ENCODE measurements around the gene EIF2D.
"Not testable (repeated sequence)": the region's sequence is repeated elsewhere in the genome, so short reads cannot be mapped to it uniquely, and the experiment has no call there.

The EIF2D gene, protein sequence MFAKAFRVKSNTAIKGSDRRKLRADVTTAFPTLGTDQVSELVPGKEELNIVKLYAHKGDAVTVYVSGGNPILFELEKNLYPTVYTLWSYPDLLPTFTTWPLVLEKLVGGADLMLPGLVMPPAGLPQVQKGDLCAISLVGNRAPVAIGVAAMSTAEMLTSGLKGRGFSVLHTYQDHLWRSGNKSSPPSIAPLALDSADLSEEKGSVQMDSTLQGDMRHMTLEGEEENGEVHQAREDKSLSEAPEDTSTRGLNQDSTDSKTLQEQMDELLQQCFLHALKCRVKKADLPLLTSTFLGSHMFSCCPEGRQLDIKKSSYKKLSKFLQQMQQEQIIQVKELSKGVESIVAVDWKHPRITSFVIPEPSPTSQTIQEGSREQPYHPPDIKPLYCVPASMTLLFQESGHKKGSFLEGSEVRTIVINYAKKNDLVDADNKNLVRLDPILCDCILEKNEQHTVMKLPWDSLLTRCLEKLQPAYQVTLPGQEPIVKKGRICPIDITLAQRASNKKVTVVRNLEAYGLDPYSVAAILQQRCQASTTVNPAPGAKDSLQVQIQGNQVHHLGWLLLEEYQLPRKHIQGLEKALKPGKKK

DNA sequence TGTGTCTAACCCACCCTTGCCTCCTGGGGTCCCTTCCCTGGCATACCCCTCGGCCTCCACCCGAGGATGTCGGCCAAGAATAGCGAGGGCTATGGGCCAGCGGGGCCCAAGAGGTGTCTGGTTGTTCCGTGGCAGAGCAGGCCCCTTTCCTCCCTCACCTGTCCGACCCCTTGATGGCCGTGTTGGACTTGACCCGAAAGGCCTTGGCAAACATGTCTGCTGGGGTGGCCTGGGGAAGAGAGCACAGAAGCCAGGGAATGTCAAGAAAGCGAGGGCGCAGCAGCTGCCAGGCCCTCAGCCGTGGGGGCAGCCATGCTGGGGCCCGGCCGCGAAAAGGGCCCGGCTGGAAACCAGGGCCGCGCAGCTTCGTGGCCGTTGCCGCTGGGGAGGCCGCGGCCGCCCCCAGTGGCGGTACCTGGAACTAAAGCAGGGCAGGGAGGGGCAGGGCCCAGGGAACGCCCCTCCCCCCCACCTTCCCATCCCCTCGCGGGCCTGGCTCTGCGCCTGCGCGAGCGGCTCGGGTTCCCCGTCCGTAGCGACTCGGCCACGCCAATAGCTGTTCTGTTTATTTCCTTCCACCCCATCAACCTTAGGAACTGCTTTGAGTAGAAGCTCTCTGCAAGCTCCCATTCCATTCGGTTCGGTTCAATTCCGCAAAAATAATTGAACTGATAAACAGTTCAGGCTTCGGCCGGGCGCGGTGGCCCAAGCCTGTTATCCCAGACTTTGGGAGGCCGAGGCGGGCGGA is at the start of gene EIF2D:
Gene EIF2D (minus strand): TSS at position 337 of the 748 bp plus-strand sequence. CDS start 123 bp downstream, at position 214.
- DNase-seq, result peak; percentile 97

DNA sequence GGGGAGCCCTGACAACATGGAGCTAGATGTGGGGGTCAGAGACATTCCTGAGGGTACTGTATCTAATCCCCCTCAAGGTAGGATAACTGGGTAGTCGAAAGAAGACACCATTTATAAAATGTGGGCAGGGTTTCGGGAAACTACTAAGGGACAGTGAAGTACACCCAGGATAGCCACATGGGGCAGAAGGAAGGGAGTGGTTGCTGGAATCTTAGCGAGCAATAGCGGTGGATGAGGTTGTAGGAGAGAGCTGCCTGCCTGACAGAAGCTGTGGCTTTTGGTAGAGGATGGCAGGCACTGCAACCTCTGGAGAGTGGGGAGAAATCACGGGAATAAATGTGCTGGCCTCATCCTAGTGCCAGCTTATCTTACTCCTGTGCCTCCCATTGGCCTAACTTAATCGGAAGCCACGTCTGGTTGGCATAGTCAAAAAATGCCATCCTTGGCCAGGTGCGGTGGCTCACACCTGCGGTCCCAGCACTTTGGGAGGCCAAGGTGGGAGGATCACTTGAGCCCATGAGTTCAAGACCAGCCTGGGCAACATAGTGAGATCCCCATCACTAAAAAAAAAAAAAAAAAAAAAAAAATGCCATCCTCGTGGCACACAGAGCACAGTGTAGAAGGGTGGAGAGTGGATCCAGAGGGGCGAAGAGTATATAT is 49.0 kb upstream of the EIF2D start:
- DNase-seq, result no peak

DNA sequence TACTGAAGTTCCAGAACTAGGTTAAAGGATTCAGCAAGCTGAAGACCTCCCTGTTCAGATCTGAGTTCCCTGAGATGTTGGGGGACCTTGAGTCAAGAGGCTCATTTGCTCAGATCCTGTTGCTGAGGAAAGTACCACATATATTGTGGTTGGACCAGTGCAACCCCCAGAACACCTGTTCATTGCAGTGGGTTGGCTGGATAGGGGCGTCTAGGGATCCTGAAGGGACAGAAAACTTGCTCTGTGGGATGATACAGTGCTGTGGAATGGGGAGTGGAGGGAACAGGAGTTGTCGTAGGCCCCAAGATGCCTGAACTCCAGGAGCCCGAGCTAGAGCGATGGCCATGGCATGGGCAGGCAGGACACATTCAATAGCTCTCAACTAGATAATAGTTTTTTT is 47.9 kb upstream of the EIF2D start:
- no peak for DNase-seq

DNA sequence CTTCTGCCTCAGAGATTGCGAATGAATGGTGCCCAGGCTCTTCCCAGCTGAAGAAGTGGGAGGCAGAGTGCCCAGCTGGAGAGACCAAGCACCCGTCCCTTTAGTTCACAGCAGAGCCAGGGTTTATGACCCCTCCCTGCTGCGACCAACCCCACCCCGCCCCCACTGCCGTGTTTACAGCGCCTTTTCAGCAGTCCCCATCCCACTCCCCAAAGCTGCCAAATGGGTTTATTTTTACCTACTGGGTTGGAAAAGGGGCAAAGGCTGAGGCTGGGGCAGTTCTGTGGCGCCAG is 46.7 kb upstream of the EIF2D start:
- no peak for DNase-seq

DNA sequence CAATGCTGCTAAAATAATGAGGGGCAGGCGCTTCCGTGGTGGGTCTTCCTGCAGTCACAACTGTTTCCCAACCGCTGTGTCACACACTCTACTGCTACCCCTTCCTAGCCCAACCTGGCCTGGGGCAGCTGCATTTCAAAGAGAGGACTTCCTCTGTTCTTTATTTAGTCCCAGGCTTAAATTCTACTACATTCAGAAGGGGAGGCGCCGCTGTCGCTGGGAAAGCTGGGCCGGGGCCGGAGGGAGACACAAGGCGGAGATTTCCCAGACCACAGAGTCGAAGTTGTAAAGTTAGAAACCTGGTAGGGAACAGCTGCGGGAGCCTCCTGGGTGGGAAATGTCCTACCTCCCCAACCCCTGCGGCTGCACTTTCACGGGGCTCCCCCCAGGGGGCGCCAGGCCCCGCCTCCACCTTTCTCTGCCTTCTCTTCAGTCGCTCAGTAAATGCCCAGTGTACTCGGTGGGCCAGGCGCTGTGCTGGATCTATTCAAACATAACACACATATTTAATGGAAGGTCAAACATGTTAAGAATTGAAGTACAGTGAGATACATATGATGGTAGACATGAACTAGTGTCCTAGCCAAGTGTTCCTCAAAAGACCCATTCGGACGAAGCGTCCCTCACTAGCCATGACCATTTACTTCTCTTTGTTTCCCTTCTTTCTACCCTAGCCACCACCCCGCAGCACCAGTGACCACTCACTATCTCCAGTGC is 46.2 kb upstream of the EIF2D start:
- peak; percentile 66 for DNase-seq

DNA sequence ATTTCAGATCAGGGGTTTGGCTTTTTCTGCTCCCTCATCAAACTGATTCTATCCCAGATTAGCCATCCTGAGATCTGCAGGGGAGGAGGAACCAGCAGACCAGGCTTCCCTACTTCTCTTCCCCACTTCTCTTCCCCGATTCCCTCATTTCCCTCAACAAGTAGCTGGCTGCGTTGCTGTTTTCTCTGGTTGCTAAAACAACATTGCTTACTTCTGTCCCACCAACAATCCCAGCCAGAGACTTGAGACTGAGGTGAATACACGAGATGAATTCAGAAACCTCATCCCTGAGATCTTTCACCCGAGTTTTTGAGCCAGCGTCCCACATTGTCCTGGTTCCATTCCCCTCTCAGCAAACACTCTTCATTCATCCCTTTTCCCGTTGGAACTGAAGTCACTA is 45.5 kb upstream of the EIF2D start:
- DNase-seq, result no peak

DNA sequence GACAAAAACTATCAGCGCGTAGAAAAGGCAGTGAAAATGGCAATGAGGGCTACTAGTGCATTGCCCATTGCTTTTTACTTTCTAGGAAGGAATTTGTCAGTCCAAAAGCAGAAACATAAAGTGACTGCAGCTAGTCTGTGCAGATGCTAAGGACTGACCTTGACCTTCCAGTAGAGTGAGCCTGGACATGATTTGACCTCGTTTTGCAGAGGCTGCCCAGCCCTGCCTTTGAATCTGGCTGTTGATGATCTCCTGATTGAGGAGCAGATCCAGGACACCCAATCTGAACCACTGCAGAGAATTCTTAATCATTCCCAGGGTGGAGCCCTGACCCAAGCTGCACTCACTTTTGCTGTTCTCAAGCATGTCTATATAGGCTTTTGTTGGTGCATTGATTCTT is 44.7 kb upstream of the EIF2D start:
- no peak for DNase-seq

DNA sequence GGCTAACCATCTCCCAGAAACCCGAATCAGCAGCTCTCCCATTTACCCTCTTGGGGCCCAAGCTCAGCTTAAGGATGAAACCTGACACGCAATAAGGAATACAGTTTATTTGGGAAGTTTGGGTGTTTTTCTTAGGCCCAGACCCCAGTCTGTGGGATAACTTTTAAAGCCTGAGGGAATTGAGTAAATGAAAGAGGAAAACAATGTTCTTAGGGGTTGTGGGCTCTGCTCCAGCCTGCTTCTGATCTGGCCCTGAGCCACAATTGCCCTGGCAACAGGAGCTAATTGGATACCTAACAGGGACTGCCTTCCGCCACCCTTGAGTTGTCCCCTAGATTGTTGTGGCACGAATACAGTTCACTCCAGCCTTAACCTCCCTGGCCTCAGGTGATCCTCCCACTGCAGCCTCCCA is 43.2 kb upstream of the EIF2D start:
- DNase-seq, result no peak

DNA sequence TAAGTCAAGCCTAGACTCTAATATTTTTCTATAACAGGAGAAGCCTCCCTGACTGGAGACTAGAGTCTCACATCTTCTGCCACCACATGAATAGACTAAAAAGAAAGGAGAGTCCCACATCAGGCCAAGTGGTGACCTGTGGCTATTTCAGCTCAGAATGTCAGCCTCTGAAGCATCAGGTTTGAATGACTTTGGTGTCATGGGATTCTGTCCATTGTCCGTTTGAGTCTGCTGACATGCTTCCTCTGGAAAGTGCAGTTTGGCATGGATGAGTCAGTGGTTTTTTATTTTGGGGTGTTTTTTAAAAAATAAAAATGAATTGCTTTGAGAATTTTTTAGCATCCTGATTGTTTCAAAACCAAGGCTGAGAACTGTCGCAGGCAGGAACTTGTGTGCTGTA is 42.6 kb upstream of the EIF2D start:
- DNase-seq, result no peak

DNA sequence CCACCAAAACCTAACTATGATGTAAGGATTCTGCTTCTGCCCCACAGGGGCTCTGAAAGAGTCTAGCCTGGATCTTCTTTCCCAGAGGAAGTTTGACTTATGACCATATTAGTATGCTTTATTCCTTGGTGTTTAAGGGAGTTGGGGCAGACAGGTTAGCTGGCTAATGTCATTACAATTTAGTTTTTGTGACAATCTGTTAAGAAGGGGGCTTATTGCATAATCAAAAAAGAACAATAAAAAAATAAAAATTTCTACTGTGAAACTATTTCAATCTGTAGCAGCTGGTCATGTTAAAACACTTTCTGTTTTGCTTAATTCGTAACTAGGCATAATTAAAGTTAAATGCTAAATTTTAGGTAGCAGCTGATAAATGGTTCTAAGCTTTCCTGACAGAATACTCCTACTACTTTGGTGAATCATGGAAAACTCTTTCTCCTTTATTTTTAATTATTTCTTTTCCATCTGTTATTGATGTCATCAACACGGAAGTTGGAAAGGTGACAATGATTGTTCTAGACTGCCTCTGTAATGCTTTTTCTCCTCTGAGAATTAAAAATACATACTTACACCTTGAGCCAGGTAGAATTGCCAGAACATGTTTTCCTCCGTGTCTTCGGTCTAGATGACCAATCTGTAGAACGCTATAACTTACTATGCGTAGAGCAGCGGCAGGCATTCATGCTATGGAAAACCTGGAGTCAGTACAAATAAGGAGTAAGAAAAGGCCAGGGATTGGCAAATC is 41.6 kb upstream of the EIF2D start:
- DNase-seq, result no peak

DNA sequence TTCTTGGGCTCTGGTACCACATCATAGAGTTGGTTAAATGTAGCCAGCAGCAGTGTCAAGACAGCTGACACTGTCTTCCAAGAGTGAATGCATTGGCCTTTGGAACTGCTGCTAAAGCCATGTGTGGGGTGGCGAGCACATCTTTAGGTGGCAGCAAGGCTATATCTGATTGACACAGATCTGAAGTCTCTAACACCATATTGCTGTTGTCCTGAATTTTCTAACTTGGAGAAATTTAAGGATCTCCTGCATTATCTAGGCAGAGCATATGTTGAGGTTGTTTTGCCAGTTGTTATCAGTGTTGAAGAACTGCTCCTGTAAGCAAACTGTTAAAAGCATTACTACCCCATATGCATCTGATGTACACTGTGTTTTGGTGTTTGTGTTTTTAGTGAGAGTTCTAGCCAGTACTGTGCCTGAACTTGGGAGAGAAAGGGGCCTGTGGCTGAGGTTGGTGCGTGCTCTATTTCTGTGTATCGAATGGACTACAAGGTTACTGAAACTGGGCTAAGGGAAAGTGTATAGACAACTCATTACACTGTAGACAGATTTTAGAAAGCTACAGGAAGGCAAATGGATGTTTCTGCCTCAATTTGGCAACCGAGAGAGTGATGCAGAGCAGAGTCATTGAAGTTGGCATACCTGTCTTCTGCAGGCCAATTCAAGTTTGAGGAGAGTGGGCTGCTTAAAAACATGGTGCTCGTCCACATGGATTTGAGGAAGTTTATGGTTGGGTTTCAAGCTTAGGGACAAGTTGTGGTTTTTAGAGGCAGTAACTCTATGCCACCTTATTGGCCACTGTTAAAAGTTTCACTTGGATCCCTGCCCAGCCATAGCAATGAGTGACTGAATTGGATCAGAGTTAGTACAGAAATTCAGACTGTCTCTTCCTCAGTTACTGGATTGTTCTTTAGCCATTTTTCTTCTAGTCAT is 40.0 kb upstream of the EIF2D start:
- no peak for DNase-seq

DNA sequence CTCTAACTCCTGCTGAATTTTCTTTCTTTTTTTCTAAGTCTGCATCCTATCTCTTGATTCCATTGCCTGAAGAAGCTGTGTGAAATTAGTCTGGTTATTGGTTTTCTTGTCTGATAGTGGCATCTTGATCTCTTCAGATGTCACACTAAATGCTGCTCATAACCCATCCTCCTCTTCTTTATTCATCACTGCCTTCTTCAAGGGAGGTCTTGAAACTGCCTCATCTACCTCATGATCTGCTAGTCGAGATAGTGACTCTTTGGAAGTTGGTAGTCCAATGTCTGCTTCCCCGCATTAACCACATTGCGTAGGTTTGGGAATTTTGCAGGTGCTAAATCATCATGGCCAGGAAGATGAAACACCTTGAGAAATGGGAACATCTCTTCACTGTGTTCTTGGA is 38.7 kb upstream of the EIF2D start:
- DNase-seq, result no peak

DNA sequence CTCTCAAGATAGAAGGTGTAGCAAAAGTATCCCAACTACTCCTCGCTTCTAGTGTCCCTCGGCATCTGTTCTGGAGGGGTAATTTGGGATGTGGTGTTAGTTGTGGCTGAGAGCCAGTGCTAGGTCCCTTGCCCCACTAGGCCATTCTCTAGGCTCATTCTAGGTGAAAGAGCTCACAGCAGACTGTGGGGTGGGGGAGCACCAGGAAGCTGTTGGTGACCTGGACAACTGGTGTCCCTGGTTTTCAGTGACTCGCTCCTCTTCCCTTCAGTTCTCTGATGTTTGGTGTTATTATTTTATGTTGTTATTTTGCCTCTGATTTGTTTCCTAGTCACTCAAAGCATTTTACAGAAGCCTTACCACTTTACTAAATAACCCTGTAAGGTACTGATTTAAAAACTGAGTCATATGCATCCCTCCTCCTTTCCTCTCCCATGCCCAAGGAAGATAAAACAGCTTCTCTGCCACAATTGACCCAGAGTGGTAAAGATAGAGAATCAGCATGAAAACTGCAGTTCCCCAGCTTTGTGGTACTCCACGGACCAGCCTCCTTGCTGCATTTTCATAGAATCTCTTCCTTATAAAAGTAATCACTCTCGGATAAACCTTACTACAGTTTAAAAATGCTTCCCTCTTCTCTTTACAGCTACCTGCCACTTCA is 37.1 kb upstream of the EIF2D start:
- no peak for DNase-seq

DNA sequence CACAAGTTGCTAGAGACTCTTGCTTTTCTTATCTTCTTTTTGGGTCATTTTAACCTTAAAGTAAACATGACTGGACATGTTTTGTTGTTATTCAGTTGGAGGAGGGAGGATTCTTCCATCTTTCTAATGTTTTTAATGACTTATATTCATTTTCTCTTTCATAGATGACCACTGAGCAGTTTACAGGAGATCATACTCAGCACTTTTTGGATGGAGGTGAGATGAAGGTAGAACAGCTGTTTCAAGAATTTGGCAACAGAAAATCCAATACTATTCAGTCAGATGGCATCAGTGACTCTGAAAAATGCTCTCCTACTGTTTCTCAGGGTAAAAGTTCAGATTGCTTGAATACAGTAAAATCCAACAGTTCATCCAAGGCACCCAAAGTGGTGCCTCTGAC is 35.0 kb upstream of the EIF2D start:
- no peak for DNase-seq

DNA sequence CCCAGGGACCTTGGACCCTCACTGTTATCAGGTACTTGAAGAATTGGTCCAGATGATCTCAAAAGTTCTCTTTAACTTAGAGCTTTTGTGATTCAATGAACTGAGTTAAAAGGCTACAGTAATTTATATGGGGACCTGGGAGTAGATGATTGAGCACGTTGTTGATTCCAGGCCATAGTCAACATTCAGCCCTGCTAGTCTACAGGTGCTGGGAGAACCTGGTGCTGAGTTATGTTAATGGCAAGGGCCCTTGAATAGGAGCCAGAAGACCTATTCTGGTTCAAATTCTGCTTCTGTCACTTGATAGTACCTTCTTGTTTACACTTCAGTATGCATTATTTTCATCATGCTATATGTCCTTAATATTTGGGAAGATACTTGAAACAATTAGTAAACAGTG is 34.2 kb upstream of the EIF2D start:
- no peak for DNase-seq

DNA sequence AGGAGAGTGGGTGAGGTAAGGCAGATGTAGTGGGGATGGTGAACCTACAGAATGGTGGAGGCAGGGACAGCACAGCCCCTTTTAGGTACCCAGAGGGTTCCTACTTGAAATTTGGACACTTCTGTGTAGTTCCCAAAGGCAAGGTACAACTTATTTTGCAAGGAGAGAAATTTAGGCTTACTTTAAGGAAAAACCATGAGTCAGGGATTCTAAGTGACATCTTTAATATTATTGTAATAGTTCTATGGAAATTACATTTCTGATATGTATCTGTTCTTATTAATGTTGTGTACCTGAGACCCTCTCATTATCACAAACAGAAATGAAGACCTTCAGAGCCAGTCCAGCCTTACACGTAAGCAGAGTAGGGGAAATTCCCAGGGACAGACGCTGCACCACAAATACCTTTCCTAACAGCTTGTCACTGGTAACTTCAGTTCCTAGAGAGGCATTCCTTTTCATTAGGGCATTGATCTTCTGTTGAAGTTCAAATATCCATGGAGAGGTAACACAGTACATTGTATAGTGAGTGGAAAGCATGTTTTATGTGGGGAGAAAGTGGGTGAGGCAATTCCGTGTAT is 30.9 kb upstream of the EIF2D start:
- no peak for DNase-seq

DNA sequence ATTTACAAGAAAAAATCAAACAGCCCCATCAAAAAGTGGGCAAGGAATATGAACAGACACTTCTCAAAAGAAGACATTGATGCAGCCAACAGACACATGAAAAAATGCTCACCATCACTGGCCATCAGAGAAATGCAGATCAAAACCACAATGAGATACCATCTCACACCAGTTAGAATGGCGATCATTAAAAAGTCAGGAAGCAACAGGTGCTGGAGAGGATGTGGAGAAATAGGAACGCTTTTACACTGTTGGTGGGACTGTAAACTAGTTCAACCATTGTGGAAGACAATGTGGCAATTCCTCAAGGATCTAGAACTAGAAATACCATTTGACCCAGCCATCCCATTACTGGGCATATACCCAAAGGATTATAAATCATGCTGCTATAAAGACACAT is 29.8 kb upstream of the EIF2D start:
- not testable (repeated sequence) for DNase-seq

DNA sequence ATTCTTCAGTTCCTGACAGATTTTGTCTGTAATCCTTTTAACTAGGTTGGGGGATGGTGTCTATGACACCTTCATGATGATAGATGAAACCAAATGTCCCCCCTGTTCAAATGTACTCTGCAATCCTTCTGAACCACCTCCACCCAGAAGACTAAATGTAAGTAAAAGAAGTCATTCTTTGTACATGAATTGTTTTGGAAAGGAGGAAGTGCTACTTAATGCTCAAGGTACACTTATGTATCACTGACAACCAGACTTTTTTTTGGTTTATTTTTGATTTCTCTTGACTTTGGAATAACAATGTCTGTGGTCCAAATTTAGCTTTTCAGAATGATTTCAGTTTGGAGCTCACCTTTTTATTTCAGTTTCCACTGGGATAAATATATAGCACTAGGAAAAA is 25.3 kb upstream of the EIF2D start:
- no peak for DNase-seq

DNA sequence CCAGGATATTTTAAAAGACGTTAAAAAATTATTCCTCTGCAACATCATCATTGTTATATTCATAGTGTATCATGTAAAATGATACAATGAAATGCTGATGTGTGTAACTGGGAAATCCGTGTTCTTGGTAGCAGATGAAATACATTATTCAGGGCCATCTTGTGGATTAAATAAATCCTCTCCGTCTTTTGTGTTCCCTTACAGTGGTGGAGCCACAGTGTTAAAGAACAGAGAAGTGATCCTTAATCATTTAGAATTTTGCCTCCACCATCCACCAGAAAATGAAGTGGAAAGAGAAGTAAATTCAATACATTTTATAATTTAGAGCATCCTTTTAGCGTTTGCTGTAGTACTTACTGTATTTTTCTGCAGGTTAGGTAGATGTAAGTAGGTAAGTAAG is 24.4 kb upstream of the EIF2D start:
- no peak for DNase-seq

DNA sequence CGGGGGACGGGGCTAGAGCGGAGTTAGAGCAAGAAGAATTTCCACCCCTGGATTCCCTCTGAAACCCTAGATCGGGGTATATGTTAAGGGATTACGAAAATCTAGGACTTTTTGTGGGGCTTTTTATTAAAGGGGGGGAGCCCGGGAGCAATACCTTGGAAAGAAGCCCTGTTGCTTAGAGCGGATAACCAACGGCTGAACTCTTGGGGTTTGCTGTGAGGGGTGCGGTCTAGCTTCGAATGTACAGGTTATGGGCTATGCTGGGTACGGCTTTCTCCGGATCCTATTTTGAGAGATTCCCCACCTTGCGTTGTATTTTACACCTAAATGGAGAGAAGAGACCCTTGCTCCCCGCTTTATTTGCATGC is 23.7 kb upstream of the EIF2D start:
- no peak for DNase-seq

All from left hindlimb (tissue), 1 donor.